Embryonic facial prominence (tissue), 1 donor: ENCODE results near the gene CNTN6.

Source experiments
- DNase-seq: peaks from one replicate; pipeline ENCODE4 v3.0.0-alpha.2; 2016; ENCODE audit errors: extremely low spot score

The CNTN6 gene

GRCh38 chr3:1172644-1173043 lies 79.8 kb downstream of the CNTN6 start:
- no peak for DNase-seq

DNA sequence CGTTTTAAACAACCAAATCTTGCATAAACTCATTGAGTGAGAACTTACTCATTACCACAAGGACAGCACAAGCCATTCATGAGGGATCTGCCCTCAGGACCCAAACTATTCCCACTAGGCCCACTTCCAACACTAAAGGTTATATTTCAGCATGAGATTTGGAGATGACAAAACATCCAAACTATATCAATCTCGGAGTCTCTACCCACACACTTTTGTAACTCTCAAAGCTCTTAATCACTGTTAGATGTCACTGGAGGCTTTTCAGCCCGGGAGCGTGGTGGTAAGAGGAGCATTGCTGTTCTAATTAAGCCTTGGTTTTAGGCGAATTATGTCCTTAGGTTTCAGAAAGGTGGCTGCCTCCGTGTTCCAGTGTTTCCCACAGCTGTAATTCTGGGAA lies 86.3 kb downstream of the CNTN6 start:
- no peak for DNase-seq

GRCh38 chr3:1183320-1184048 lies 90.7 kb downstream of the CNTN6 start:
- no peak for DNase-seq

DNA sequence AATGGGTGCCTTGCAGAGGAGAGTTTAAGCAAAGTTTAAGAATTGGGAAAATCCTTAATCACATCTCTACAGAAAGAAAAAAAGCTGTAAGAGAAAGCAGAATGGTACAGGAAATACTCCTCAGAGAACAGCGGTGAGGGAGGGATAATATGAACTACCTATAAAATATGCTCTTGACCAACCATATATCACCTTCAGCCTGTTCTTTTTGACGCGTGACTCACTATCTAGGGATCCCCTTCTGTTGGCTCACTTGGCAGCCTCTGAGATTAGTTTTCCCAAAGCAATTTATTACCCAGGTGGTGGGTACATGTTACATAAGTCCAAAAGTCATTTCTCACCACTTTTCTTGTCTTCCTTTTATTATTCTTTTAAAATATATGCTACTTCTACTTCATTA lies 97.7 kb downstream of the CNTN6 start:
- no peak for DNase-seq

- no peak for DNase-seq
Observed at GRCh38 chr3:1191026-1191425, 98.2 kb downstream of the CNTN6 start.

GRCh38 chr3:1195947-1196346 lies 103.1 kb downstream of the CNTN6 start:
- no peak for DNase-seq

DNA sequence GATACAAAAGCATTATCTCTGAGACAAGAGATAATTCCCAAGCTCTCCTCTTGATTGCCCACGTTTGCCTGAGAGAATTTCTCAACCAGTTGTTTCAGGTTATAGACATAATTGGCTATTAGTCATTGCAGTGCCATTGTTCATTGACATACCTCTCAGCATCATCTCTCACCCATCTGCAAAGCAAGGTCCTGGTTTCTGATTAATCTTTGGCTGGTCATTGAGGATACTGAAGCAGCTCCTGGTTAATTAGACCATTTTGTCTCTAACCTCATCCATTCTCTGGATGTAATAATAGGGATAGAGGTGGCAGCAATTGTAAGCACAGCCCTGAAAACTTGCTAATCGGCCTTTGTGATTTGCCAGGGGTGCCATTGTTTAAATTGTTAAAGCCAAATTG lies 104.2 kb downstream of the CNTN6 start:
- DNase-seq: no peak

- no peak for DNase-seq
Observed at GRCh38 chr3:1200371-1200770, 107.5 kb downstream of the CNTN6 start.

GRCh38 chr3:1207904-1208303 lies 115.1 kb downstream of the CNTN6 start:
- no peak for DNase-seq

- DNase-seq: no peak
Observed at GRCh38 chr3:1214933-1215332, 122.1 kb downstream of the CNTN6 start.

DNA sequence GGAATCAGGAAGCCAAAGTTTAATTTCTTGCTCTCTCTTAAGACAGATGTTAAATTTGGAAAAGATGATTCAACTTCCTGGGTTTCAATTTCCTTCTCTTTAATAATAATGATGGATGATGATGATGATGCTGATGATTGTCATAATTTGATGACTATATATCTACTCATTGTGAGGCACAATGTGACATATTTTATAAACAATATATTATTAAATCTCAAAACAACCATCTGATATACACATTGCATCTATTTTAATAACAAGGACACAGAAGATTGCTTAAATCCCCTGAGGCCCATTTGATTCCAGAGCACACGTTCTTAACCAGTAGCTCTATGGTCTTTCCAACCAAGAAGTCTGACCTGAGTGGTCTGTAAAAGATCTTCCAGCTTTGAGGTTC lies 124.0 kb downstream of the CNTN6 start:
- no peak for DNase-seq

GRCh38 chr3:1227111-1227510 lies 134.3 kb downstream of the CNTN6 start:
- DNase-seq: no peak

DNA sequence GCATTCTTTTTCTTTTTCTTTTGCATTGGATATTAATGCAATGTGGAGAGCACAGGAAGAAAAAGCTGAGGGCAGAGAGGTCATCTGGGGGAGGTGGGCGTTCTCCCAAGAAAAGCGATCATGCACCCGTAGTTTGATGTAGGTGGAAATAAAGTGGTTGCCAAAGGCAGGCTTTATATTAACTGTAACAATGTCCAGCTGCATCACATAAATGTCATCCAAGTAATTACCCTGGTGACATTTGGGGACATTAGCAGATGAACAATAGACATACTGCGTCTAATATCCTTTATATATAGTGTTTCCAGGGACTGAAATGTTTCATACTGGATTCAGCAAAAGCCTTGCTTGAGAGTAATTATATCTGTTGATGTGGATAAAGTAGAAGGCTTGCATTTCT lies 135.5 kb downstream of the CNTN6 start:
- DNase-seq: no peak

DNA sequence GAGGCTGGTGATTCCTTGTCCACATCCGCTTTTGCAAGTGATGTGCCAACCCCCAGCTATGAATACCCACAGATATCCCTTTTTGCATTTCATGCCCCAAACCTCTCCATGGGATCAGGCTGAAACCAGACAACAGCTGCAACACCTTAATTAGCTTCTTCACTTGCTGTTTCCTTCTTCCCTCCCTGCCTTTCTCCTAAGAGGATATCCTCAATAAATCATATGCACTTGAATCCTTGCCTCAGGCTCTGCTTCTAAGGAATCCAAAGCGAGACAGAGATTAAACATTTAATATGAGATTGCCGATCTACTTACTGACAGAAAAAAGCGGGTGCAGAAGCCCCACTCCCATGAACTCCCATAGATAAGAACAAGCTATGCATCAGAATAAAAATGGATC lies 138.1 kb downstream of the CNTN6 start:
- no peak for DNase-seq

GRCh38 chr3:1232276-1232675 lies 139.5 kb downstream of the CNTN6 start:
- no peak for DNase-seq

- DNase-seq: no peak
Observed at GRCh38 chr3:1235526-1236120, 142.8 kb downstream of the CNTN6 start.

DNA sequence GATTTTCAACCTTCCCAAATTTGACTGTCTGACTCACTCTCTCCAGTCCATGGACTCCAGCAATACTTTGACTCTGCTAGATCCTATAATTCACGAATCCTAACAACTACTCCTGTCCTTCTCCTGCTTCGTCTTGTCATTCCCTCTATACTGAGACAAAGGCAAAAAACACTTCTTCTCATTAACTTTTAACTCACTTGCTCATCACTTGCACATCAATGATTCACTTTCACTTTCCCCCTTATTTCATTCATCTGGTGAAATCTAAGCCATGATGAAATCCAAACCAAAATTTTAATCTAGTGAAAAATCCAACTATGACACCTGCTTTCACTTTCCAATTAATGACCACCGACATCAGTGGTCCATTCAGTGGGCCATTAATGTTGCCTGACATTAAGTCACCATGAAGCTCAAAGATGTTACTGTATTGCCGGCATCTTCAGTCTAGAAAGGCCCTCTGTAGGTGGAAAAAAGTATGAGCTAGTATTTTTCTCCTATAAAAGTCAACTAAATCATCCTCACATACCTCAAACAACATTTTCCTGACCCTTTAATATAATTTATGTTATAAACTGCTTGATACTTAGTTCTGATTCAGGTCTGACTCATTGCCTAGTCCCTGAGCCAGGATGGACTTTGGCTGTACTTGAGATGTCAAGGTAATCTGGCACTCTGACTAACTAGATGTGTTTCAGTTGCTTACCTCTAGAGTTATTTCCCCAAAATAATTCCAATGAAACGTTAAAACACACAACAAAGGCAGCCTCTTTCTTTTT lies 158.6 kb downstream of the CNTN6 start:
- DNase-seq: no peak

DNA sequence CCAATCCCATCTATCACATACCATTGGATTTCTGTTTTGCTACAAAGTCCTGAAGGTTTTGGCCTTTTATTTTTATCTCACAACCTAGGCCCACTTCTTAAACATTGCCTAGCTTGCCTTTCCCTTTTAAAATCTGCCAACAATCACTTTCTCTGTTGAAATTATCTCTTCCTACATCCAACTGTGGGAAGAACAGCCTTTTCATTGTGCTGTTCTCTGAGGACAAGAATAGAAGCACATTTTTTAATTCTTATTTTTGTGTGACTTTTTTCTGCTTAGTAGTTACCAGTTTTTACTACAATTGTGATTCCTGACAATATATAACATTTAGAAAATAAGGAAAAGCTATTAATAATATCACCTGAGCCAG lies 159.2 kb downstream of the CNTN6 start:
- DNase-seq: no peak

DNA sequence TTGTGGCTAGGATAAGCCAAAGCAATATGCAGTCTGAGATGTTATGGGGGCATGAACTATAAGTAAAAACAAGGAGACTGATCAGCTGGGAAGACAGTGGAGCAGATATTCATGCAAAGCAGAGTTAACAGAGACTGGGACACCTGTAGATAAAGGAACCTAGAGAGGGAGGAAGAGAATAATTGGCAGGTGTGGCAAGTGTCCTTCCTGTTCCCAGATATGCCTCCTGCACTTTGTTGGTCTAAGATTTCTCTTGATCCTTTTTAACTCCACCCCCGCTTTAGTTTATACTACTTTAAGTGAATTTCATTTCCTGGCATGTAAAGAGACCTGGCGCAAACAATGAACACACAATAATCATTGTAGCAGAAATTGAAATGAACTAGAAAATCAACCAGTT lies 169.4 kb downstream of the CNTN6 start:
- no peak for DNase-seq

- DNase-seq: no peak
Observed at GRCh38 chr3:1263121-1263520, 170.3 kb downstream of the CNTN6 start.

- DNase-seq: no peak
Observed at GRCh38 chr3:1269808-1270207, 177.0 kb downstream of the CNTN6 start.

GRCh38 chr3:1272546-1273265 lies 179.9 kb downstream of the CNTN6 start:
- DNase-seq: no peak
